Measurements from ENCODE around the gene NUDT21.
"Not testable (repeated sequence)": the region's sequence is repeated elsewhere in the genome, so short reads cannot be mapped to it uniquely, and the experiment has no call there.

Gene NUDT21

GRCh38 chr16:56380778-56381485, 70.2 kb downstream of the NUDT21 start:
- not testable (repeated sequence) for DNase-seq (ENCODE audit: low read depth)
